SK-N-MC (cell line): ENCODE measurements around the gene SUSD2.
"Not testable (repeated sequence)": the region's sequence is repeated elsewhere in the genome, so short reads cannot be mapped to it uniquely, and the experiment has no call there.

Experiments used
- EZH2 ChIP-seq: fragments of 200-600 bp; sonication (generic); IDR thresholded peaks from one replicate; pipeline ENCODE4 v1.6.1; 2017; ENCODE audit warnings: antibody characterized with exemption
- FOXP2 ChIP-seq: optimal IDR thresholded peaks from 2 replicates; pipeline ENCODE3; 2011; ENCODE audit warnings: mild to moderate bottlenecking, moderate library complexity; ENCODE audit not compliant: insufficient read depth; ENCODE audit errors: extremely low read length, control extremely low read depth
- POLR2AphosphoS5 ChIP-seq: IDR thresholded peaks from 2 replicates; pipeline ENCODE4 v1.6.1; 2012; ENCODE audit warnings: mild to moderate bottlenecking, low read depth, low read length, borderline replicate concordance

DNA sequence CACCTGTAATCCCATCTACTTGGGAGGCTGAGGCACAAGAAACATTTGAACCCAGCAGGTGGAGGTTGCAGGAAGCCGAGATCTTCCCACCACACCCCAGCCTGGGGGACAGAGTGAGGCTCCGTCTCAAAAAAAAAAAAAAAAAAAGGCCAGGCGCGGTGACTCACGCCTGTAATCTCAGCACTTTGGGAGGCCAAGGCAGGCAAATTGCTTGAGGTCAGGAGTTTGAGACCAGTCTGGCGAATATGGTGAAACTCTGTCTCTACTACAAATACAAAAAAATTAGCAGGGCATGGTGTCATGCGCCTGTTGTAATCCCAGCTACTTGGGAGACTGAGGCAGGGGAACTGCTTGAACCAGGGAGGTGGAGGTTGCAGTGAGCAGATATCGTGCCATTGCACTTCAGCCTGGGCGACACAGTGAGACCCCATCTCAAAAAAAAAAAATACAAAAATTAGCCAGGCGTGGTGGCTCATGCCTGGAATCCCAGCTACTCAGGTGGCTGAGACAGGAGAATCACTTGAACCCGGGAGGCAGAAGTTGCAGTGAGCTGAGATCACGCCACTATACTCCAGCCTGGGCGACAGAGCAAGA is 56.9 kb downstream of the SUSD2 start:
- not testable (repeated sequence) for TF ChIP-seq POLR2AphosphoS5, EZH2, FOXP2
